Stomach smooth muscle (tissue), 2 donors: ENCODE data around the gene HEBP2.

ENCODE experiments used
- H3K27ac ChIP-seq: one replicate; pipeline ENCODE4 v1.7.0; 2013; ENCODE audit warnings: mild to moderate bottlenecking, low read length, inconsistent platforms
- H3K27me3 ChIP-seq, 2 donors: one replicate each; pipeline ENCODE4 v1.7.0; 2013; ENCODE audit warnings: low read length in 2 of 2; ENCODE audit not compliant: insufficient read depth in 2 of 2, control insufficient read depth in 1 of 2
- H3K36me3 ChIP-seq, 2 donors: one replicate each; pipeline ENCODE4 v1.7.0; 2013; ENCODE audit warnings: low read length in 2 of 2; ENCODE audit not compliant: control insufficient read depth in 2 of 2, insufficient read depth in 2 of 2
- H3K4me1 ChIP-seq: one replicate; pipeline ENCODE4 v1.7.0; 2013; ENCODE audit warnings: low read length; ENCODE audit not compliant: control insufficient read depth, insufficient read depth
- H3K4me3 ChIP-seq, 2 donors: one replicate each; pipeline ENCODE4 v1.7.0; 2013; ENCODE audit warnings: low read length in 2 of 2
- H3K9ac ChIP-seq, 2 donors: one replicate each; pipeline ENCODE4 v1.7.0; 2013; ENCODE audit warnings: low read length in 2 of 2, mild to moderate bottlenecking in 1 of 2
- H3K9me3 ChIP-seq, 2 donors: one replicate each; pipeline ENCODE4 v1.7.0; 2013; ENCODE audit warnings: low read length in 2 of 2; ENCODE audit not compliant: control insufficient read depth in 2 of 2
- donor health status: healthy.
- donor health status: Pancreatic carcinoma.

The HEBP2 gene

DNA sequence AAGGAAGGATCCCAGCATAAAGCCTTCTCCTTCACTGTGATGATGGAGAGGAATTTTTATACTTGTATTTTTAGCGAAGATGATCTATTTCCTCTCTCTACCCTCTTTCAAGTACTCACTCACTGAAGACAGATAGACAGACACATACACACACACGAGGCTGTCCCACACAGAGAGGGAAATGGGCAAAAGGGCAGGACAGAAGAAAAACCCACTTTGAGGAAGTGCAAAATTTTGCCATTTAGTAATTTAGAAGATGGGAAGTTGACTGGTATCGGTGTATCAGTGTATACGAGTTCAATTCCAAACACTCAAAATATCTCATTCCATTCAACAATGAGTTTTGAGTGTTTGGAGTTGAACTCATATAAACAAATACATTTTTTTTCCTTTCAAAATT is 30.9 kb downstream of the HEBP2 start:
- Histone ChIP-seq H3K9me3 (no peaks in the 10 kb centered on the region), H3K27ac (no peak overlapping the region), H3K27me3 (no peaks in the 10 kb centered on the region), H3K9ac (no peak overlapping the region), H3K4me1 (peaks cover 5% of the 10 kb centered on the region), H3K36me3 (no peaks in the 10 kb centered on the region), H3K4me3 (no peak overlapping the region)

DNA sequence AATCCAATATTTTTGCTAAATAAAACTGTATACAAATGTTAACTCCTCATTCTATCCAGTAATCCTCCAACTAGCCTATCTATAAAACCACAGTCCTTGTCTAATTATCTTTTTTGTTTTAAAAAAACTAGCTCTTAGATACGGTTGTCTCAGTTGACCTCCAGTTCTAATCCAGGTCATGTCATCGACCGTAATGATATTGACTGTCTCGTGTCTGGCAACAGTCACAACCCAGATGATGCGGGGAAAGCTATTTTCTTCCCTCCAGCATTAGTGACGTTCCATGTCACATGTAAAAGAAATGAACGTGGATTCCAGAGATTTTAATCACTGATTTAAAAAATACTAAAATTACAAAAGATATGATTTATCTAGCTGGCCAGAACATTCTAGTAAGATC is 35.5 kb downstream of the HEBP2 start:
- no peak overlapping the region for H3K27ac ChIP-seq
- H3K9ac ChIP-seq = no peak overlapping the region
- no peaks in the 10 kb centered on the region for H3K9me3 ChIP-seq
- H3K4me3 ChIP-seq = no peak overlapping the region
- no peaks in the 10 kb centered on the region for H3K27me3 ChIP-seq
- H3K4me1 ChIP-seq = no peaks in the 10 kb centered on the region
- no peaks in the 10 kb centered on the region for H3K36me3 ChIP-seq

DNA sequence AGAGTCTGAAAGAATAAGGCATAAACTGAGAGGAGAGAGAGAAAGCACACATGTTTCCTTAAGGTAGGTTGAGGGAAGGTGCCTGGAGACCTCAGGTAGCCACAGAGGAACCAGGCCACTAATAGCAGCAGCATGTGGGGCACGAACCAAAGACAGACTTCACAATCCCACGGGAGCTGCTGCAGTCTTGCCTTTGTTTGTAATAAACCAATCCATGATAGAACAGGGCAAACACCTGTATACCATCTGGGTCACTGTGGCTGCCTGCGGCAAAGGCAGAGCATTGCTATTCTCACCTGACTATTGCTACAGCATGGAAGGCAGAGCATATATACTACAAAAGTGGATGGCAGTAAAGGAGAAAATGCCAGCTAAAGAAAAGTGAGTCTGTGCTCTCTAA is 36.3 kb downstream of the HEBP2 start:
- Histone ChIP-seq H3K4me1 (no peaks in the 10 kb centered on the region), H3K4me3 (no peak overlapping the region)

DNA sequence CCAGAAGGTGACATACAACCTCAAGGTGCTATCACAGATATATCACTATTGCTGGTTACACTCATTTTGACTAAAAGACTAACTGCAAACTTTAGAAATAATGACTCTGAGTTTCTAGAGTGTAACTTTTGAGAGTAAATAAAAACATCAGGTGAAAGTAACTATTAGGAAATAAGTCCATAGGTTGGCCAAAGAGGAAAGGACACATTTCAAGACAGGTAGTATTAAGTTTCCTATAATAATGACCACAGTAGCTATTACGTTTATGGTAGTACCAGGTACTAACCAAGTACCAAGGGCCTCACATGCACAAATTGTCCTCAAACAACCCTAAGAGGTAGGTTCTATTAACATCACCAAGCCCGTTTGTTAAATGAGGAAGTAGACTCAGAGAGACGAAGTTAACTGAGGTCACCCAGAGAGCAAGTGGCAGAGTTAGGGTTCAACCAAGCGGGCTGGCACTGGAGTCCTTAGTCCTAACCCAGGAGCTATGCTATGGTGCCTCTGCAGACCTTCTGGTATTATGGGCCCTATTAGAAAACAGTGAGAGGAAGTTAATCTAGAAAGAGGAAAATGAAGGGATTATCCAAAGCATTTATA is 36.8 kb downstream of the HEBP2 start:
- Histone ChIP-seq H3K4me1 (no peaks in the 10 kb centered on the region), H3K4me3 (no peak overlapping the region), H3K27ac (no peak overlapping the region), H3K27me3 (no peaks in the 10 kb centered on the region), H3K9ac (no peak overlapping the region), H3K36me3 (no peaks in the 10 kb centered on the region), H3K9me3 (no peaks in the 10 kb centered on the region)

More for the DNA sequence above, 36.3 kb downstream of the HEBP2 start:
- H3K36me3 ChIP-seq = no peaks in the 10 kb centered on the region
- H3K27ac ChIP-seq = no peak overlapping the region
- H3K9ac ChIP-seq = no peak overlapping the region
- no peaks in the 10 kb centered on the region for H3K9me3 ChIP-seq
- no peaks in the 10 kb centered on the region for H3K27me3 ChIP-seq

DNA sequence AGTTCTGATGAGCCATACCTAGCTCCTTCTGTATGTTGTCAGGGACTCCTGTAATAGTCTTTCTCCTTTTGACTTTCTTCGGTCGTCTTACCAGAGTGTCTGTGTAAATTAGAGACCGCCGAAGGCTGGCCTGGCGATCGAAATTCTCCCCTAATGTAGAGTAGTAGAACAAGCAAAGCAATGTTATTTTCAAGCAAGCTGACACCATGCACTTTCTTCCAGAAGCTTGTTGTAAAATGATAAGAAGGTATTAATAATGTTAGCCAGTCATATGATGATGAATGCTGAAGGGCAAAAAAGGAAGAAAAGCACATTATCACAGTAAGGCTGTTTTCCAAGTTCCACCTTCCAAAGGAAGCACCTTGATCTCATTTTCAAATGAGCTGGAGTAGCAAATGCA is 37.9 kb downstream of the HEBP2 start:
- Histone ChIP-seq H3K9ac (no peak overlapping the region), H3K36me3 (no peaks in the 10 kb centered on the region), H3K27me3 (no peaks in the 10 kb centered on the region), H3K27ac (no peak overlapping the region), H3K4me1 (no peaks in the 10 kb centered on the region), H3K4me3 (no peak overlapping the region), H3K9me3 (no peaks in the 10 kb centered on the region)

DNA sequence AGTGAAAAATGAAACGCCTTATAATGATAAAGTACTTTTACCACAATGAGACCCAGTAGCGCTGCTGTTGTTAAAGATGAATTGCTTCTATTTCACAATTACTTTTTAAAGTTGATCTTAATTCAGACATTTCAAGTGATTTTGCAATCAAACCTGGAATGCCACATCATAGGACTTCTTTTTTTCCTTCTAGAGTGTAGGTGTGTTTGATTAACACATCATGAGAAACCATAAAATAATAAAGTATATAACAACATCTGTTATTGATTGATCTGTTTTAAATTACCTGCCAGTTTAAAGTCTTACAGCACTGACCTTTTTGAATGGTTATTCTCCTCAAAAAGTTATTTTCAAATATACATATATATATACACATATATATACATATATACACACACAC is 38.6 kb downstream of the HEBP2 start:
- Histone ChIP-seq H3K9ac (no peak overlapping the region), H3K27me3 (no peaks in the 10 kb centered on the region), H3K27ac (no peak overlapping the region), H3K4me3 (no peak overlapping the region), H3K36me3 (no peaks in the 10 kb centered on the region), H3K4me1 (no peaks in the 10 kb centered on the region), H3K9me3 (no peaks in the 10 kb centered on the region)

DNA sequence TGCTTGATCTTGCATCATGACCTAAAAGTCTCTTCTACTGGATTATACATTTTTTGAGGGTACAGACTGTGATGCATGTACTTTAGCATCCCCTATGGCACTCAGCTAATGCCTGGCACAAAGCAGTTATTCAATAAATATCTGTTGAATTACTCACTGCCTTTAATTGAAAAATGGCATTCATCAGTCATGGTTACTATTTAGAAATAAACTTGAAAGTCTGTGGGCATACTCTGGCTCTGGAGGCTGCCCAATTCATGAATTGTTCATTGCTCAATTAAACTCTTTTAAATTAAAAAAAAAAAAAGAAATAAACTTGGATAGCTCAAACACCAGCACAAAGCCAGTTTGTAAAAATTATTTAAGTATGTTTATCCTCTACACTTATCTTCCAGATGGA is 40.0 kb downstream of the HEBP2 start:
- Histone ChIP-seq H3K9ac (no peak overlapping the region), H3K4me3 (no peak overlapping the region), H3K27me3 (no peaks in the 10 kb centered on the region), H3K36me3 (no peaks in the 10 kb centered on the region), H3K4me1 (no peaks in the 10 kb centered on the region), H3K9me3 (no peaks in the 10 kb centered on the region), H3K27ac (no peak overlapping the region)

DNA sequence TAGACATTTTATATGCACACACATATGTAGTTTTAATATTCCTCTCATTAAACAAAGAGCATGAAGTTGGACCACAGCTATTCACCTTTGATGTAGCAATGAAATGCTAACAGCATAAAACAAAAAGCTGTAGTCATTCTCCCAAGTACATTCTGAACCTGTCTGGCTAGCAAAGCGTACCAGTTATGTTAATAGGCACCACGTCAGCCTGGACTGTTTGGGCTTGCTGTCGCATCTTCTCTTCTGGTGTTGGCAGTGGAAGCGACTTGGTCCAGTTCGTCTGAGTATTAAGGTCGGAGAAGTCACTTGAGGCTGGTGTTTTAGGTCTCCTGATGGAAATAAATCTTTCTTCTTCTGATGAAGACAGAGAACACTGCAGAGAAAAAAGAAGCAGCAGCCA is 42.8 kb downstream of the HEBP2 start:
- H3K27ac ChIP-seq = no peak overlapping the region
- H3K27me3 ChIP-seq = no peaks in the 10 kb centered on the region
- H3K36me3 ChIP-seq = no peaks in the 10 kb centered on the region
- H3K4me1 ChIP-seq = no peaks in the 10 kb centered on the region
- H3K4me3 ChIP-seq = no peak overlapping the region
- H3K9me3 ChIP-seq = no peaks in the 10 kb centered on the region
- H3K9ac ChIP-seq = no peak overlapping the region

DNA sequence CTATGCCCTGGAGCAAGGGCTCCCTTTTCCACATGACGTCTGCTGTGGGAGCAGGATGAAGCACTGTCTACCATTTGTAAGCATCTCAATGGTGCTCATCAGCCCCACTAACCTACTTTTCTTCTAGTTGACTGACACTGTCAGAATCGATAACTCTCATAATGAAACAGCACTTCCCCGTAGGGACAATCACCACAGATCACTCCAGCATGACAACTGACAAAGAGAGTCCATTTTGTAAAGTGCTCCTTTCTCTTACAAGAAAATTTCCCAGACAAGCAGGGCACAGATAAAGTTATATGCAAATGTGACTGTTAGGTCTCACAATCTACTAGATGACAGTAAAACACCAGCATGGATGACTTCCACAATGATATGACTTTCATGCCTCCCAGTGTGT is 46.4 kb downstream of the HEBP2 start:
- Histone ChIP-seq H3K9ac (no peak overlapping the region), H3K36me3 (no peaks in the 10 kb centered on the region), H3K9me3 (no peaks in the 10 kb centered on the region), H3K4me1 (no peaks in the 10 kb centered on the region), H3K4me3 (no peak overlapping the region), H3K27me3 (no peaks in the 10 kb centered on the region), H3K27ac (no peak overlapping the region)

DNA sequence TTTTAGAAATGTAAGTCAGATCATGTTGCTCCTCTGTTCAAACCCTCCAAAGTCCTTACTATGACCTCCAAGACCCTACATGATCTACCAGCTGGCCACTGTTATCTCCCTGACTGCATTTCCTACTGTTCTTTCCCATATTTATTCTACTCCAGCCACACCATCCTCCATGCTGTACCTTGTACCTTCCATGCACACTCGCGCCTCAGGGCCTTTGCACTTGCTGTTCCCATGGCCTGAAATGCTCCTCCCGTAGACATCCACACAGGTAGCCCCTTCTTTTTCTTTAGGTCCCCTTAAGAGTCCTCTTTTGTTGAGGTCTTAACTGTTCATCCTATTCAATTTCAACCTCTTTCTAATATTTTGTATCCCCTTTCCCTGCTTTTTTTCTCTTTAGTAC is 47.0 kb downstream of the HEBP2 start:
- H3K27ac ChIP-seq = no peak overlapping the region
- H3K4me3 ChIP-seq = no peak overlapping the region
- H3K27me3 ChIP-seq = no peaks in the 10 kb centered on the region
- no peaks in the 10 kb centered on the region for H3K9me3 ChIP-seq
- H3K9ac ChIP-seq = no peak overlapping the region
- no peaks in the 10 kb centered on the region for H3K4me1 ChIP-seq
- no peaks in the 10 kb centered on the region for H3K36me3 ChIP-seq

DNA sequence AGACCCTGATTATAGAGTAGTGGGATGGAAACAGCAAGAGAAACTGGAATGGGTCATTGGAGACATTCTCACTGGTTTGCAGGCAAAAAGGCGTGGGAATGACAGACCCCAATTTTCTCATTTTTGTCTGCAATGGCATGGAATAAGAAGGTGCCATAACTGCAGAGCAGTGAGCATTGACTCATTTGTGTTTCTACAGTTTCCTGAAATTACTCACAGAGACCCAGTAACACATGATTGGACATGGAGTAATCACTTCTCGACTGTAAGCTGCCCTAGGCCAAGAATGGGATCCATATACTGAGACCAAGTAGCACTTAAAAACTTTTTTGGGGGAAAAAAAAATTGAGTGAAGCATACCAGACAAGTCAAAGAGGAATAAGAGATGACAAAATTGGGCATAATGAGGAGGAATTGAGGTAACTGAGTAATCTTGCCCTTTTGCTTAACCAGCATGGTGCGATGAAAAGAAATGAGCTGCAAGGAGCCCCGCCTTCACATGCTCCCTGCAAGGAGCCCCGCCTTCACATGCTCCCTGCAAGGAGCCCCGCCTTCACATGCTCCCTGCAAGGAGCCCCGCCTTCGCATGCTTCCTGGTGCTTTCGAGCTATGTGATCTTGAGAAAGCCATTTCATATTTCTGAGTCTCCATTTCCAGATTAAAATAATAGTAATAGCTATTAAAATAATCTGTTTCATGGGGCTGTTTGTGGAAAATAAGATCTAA is 51.1 kb downstream of the HEBP2 start:
- no peaks in the 10 kb centered on the region for H3K9me3 ChIP-seq
- H3K4me3 ChIP-seq = no peak overlapping the region
- no peaks in the 10 kb centered on the region for H3K4me1 ChIP-seq
- no peak overlapping the region for H3K9ac ChIP-seq
- H3K27me3 ChIP-seq = no peaks in the 10 kb centered on the region
- H3K27ac ChIP-seq = no peak overlapping the region
- no peaks in the 10 kb centered on the region for H3K36me3 ChIP-seq
